DLD1 (cell line): ENCODE data around the gene CAPG.
"Not testable (repeated sequence)": the region's sequence is repeated elsewhere in the genome, so short reads cannot be mapped to it uniquely, and the experiment has no call there.

Experiments used
- in situ Hi-C: cut with HindIII; loops from 2 replicates; pipeline ENCODE4 v1.10.0; 2017; ENCODE audit warnings: low sequenced_read_pairs

CAPG gene

GRCh38 chr2:85409845-85410583 is at the start of gene CAPG:
Gene CAPG, minus strand, starts transcription at chr2:85410366. Its CDS starts 8,221 bp downstream, at chr2:85402145.
- in situ Hi-C loops = loop anchor here (5.0 to 25.0 kb wide), 2 partner anchors 62 to 127 kb away; partner anchors contain the start of gene MAT2A

- in situ Hi-C loops = loop anchor here (5.0 kb wide), 1 partner anchor 78 kb away; the partner anchor contains the start of gene MAT2A
Observed at GRCh38 chr2:85459771-85460170, 49.6 kb upstream of the CAPG start.

- in situ Hi-C loops = loop anchor here (5.0 kb wide), 1 partner anchor 78 kb away; the partner anchor contains the start of gene MAT2A
Observed at GRCh38 chr2:85458601-85459563, 48.7 kb upstream of the CAPG start.

- in situ Hi-C loops = loop anchor here (5.0 kb wide), 1 partner anchor 79 kb away; the partner anchor contains the start of gene MAT2A
Observed at GRCh38 chr2:85457877-85458316, 47.7 kb upstream of the CAPG start.

- in situ Hi-C loops = loop anchor here (5.0 kb wide), 1 partner anchor 80 kb away; the partner anchor contains the start of gene MAT2A
Observed at GRCh38 chr2:85457043-85457442, 46.9 kb upstream of the CAPG start.

GRCh38 chr2:85455552-85456090 is 45.5 kb upstream of the CAPG start:
- in situ Hi-C loops = loop anchor here (5.0 kb wide), 1 partner anchor 82 kb away; the partner anchor contains the start of gene MAT2A

GRCh38 chr2:85453571-85453970 is 43.4 kb upstream of the CAPG start:
- in situ Hi-C loops = no loop called here

- in situ Hi-C loops = no loop called here
Observed at GRCh38 chr2:85452237-85452636, 42.1 kb upstream of the CAPG start.

- in situ Hi-C loops = no loop called here
Observed at GRCh38 chr2:85449214-85449588, 39.0 kb upstream of the CAPG start.

- in situ Hi-C loops = no loop called here
Observed at GRCh38 chr2:85448461-85449213, 38.5 kb upstream of the CAPG start.

- in situ Hi-C loops = no loop called here
Observed at GRCh38 chr2:85447222-85447585, 37.0 kb upstream of the CAPG start.

GRCh38 chr2:85446296-85447221 is 36.4 kb upstream of the CAPG start:
- in situ Hi-C loops = no loop called here

- in situ Hi-C loops = no loop called here
Observed at GRCh38 chr2:85445316-85446295, 35.4 kb upstream of the CAPG start.

- in situ Hi-C loops = no loop called here
Observed at GRCh38 chr2:85444629-85445172, 34.5 kb upstream of the CAPG start.

GRCh38 chr2:85441864-85442263 is 31.7 kb upstream of the CAPG start:
- in situ Hi-C loops = no loop called here

- in situ Hi-C loops = no loop called here
Observed at GRCh38 chr2:85440729-85441128, 30.6 kb upstream of the CAPG start.

GRCh38 chr2:85439986-85440385 is 29.8 kb upstream of the CAPG start:
- in situ Hi-C loops = no loop called here

- in situ Hi-C loops = not testable (repeated sequence)
Observed at GRCh38 chr2:85439569-85439968, 29.4 kb upstream of the CAPG start.
